Fibroblast of skin of abdomen (primary cell): Measurements from ENCODE around the gene SCG3.

Experiments
- DNase-seq: peaks from one replicate; pipeline ENCODE4 v3.0.0-alpha.2; 2013

SCG3 gene

DNA sequence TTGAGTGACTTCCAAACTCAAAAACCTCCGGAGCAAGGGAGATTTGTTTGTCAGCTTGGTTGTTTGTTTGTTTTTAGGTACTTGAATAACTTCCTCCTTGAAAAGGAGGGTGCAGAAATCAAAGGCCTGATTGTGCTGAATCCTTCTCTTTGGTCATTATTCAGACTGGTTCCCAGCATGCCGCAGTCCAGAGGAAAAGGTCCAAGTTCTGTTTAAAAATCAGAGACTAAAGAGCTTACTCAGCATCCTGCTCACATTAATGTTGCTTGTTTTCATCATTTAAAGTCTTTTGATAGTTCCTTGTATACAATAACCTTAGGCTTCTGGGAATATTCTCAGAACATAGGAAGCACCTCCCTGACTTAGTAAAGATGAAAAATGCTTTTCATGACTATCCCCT is 982 bp upstream of the SCG3 start:
- no peak for DNase-seq

DNA sequence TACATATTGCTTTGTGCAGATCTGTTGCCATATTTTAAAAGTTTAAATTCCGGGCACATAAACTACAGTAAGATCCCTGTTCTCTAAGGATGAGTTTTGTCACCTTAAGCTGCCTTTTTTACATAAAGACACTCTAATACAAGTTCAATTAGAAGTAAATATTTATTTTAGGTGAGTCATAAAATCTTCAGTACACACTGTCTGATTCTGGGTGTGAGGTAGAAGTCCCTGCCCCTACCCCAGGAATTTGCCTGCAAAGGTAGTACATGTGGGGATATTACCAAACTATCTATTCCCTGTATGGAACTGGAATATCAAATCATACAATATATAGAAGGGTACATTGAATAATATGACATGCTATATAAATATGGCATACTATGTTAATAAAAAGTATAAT is 6.3 kb downstream of the SCG3 start:
- no peak for DNase-seq

DNA sequence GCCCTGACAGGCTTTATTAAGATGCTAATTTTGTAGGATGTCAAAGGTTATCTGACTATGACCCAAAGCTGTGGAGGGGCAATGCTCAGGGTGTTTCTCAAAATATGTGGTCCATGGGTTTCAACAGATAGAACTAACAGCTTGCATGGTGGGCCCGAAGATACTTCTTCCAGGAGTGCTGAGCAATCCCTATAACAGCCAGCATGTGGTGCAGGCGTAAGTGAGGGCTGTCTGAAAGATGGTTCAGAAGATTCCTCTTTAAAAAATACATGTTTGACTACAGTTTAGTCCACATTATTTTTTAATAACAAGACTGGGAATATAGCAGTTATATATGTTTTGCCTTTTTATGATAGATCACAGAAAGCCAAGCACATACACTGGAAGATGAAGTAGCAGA is 7.6 kb downstream of the SCG3 start:
- DNase-seq: no peak

GRCh38 chr15:51692154-51692553 is 10.9 kb downstream of the SCG3 start:
- no peak for DNase-seq

GRCh38 chr15:51696566-51696965 is 15.3 kb downstream of the SCG3 start:
- no peak for DNase-seq

DNA sequence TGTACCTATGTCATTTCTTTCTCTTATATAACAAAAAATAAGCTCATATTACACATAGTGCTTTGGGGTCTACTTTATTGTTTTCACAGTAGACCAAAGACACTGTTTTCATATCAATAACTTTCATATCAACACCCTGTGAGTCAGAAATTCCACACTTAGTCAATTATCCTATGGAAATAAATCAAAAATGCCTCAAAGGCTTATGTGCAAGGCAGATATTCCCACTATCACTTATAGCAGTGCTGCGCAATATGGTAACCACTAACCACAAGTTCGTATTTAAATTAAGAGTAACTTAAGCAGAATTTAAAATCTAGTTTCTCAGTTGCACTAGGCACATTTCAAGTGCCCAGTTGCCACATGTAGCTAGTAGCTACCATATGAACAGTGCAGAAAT is 15.9 kb downstream of the SCG3 start:
- DNase-seq: no peak

DNA sequence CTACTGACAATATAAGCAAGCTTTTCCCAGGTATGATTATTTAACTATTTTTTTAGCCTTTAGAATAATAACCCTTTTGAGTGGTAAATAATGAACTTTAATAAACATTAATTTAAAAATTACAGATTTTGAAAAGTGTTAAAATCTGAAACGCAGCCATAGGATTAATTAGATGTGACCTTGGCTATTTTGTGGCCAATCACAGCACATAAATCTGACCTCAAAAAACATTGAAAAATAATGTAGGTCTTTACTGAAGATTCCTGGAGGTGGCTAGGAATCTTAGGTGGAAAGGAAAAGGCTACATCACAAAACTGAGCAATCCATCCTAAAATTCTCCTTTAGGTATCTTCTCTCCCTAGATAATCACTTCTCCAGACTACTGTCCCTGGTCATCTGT is 18.1 kb downstream of the SCG3 start:
- DNase-seq: no peak

GRCh38 chr15:51702710-51703109 is 21.4 kb downstream of the SCG3 start:
- no peak for DNase-seq

DNA sequence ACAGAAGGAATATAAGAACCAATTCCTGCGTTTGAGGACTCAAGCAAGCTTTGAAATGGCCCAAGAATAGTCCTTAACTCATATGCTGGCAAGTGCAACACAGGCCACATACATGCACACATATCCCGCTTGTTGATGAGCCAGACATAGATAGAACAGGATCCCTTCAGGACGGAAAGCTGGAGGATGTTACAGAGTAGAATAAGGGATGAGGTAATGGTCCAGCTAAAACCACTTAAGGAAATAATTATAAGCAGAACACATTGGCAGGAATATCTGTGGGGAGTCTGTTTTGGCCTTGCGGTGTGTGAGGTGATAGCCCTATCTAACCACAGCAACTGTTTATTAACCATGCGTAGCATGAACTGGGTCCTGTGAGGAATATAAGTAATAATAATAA is 25.0 kb downstream of the SCG3 start:
- DNase-seq: peak; percentile 62

DNA sequence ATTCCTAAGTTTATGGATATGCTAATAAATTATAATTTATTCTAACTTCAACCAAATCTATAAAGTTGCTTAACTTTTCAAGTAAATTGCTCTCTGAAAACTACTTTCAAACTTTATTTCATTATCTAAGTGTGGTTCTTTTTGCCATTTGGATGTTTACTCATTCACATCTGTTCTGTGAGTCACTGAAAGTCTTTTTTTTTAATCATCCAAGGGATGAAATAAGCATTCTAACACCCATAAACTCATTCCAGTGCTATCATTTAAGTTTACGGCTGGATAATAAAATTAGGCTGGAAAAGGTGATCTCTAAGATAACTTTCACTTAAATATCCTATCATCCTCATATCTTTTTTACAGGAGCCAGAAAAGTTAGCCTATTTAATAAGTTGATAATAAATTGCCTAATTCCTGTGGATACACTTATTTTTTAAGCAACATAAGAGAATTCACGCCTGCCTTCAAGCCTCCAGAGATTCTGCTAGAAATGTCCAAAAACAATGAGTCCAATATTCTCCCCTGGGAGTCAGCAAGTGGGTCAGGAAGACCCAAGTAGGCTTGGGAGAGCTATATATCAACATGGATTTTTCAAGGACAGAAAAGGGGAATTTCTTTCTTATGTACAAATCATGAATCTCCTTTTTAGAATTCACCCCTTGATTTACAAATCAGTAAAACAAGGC is 25.8 kb downstream of the SCG3 start:
- DNase-seq: peak; percentile 4

DNA sequence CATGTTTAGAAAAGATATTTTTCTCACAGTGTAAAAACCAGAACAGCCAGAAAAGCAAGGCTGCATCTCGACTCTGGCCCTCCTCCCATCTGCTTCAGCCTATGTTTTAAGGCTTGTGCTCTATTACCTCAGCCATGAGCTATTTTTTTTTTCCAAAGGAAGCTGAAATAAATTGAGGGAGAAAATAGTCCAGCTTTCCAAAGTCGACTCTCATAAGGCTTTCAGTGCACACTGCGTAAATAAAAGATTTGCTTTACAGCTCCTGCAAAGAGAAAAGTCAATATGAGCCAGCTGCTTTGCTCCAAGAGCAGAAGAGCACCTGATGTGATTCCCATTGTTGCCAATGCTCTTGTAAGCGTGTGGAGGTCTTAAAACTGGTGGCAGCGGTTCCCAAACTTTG is 26.7 kb downstream of the SCG3 start:
- peak; percentile 10 for DNase-seq

DNA sequence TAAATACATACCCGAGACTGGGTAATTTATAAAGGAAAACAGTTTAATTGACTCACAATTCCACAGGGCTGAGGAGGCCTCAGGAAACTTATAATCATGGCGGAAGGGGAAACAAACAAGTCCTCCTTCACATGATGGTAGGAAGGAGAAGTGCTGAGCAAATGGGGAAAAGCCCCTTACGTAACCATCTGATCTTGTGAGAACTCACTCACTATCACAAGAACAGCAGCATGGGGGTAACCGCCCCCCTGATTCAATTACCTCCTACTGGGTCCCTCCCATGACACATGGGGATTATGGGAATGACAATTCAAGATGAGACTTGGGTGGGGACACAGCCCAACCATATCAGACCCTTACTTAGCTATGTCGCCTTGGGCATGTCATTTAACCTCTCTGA is 27.7 kb downstream of the SCG3 start:
- no peak for DNase-seq

DNA sequence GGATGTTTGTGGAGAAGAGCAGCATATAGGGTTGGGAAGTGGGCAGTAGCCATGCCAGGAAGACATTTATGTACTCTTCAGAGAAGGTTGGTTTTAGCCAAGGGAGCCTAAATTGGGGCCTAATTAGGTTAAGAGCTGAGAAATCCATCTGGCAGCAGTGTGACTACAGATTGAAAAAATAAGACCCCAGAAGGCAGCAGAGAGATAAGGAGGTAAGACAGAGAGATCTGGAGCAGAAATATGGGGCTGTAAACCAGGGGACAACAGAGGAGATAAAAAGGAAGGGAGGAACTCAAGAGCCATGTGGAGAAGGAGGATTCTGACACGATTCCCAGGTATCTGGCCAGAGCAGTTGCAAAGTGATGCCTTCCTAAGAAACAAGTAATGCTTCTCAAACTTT is 32.9 kb downstream of the SCG3 start:
- DNase-seq: no peak

DNA sequence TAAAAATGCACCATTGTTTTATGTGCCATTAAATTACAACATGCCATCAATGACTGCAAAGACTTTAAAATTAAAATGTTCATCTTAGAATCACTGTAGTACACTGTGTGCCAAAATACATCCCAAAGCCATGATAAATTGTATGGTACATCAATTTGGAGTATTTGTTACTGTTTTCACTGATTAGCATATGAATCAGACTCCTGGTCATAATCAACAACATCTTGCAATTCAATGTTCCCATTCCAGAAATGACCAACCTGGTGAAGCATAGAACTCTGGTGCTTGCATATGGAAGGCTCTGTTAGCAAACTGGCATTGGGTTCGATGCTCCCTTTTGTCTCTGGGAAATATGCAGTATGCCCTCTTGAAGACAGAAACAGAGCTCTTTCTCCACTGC is 33.6 kb downstream of the SCG3 start:
- DNase-seq: no peak

DNA sequence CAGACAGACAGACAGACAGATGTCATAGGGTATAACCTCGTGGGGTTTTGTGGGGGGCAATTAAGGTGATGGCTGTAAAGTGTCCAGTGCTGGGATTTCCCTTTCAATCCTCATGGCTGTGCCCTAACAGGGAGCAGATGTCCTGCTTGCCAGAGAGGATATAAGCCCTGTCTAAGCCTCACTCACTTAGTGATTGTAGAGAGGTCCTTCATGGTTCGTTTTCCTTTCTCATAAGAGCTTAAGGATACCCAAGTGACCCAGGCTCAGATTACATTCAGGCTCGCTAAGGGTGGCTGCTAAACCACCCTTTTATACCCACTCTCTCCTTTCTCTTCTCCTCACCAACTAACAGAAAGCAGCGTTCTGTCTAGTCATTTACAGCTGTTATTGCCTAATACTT is 36.9 kb downstream of the SCG3 start:
- no peak for DNase-seq

- no peak for DNase-seq
These were observed 37.4 kb downstream of the SCG3 start for GRCh38 chr15:51718746-51719145.

GRCh38 chr15:51720201-51720995 is 39.1 kb downstream of the SCG3 start:
- DNase-seq: no peak

DNA sequence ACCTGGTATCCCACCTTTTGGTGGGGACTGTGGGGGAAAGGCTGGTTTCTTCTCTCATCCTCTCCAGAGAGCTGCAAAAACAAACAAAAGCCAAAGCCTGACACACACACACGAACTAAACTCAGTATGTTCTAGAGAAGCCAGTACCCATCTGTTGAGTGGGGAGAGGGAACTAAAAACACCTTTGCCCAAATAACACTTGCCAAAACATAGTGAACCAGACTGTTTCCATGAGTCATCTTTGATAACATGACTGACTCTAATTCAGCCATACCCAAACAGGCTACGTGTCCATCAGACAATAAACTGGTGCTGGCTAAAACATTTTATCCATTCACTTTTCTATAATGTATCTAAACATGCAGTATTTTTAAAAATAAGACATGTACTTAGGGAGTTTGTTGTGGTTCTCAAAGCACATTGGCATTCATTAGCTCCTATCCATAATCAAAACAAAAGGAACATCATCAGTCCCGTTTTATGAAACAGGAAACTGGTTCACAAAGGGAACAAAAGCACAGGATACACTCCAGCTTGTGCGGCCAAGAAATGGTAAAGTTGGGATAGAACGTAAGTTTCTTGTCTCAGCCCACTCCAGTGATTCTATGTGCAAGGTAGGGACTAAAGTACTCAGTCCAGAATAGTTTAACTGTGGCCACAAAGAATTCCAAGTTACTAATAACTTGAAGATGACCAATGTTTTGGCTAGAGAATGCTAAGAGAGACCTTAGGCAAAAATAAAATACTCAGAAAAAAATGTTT is 40.1 kb downstream of the SCG3 start:
- no peak for DNase-seq

DNA sequence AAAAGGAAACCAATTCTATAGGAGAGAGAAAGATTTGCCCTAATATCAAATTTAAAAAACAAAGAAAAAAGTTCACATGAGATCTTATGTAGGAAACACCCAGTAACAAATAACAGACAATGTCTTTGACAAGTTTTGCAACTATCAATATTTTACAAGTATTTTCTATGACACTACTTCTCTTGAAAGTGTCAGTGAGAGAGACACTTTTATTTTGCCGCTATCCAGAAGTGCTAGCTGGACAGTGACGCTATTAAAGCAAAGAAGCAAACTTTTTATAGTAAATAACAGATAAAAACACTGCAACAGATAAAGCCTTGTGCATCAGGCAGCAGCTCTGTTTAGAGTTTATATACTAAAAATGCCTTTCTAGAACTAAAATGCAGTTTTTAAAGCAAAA is 42.9 kb downstream of the SCG3 start:
- DNase-seq: no peak

- no peak for DNase-seq
These were observed 43.4 kb downstream of the SCG3 start for GRCh38 chr15:51724673-51725072.

- DNase-seq: peak; percentile 90
These were observed 45.2 kb downstream of the SCG3 start for GRCh38 chr15:51726302-51727073.

DNA sequence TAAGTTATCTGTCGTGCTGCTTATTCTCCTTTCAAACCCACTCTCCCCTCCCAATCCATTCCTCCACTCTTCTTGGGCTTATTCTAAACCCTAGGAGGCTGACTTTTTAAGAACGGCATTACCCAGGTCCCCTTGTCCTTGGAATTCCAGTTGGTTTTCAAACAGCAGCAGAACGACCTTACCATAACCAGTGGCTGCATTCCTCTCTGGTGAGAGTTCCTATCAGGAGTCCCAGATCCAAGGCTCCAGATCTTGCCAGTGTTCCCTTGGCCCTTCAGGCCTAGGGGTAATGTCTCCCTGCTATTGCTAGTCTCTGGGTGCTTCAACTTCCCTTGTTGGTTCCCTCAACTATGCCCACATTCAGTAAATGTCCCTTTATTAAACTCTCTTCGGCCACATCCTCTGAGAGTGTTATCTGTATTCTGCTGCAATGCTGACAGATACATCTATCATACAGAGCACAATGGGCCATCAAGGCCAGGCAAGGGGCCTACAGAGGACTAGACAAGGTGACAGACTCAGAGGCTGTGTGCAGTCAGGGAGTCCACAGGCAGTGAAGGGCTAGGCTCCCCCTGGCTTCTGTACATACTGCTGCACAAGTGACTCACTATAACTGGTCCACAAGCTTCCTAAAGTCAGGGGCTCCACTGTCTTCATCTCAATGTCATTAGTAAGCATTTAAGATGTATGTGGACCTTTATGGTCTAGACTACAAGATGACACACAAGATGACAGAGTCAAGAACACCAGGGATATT is 46.0 kb downstream of the SCG3 start:
- peak; percentile 60 for DNase-seq
